ENCODE data around the gene SYP. TPM values are rescaled to one million over a fixed set of nuclear protein-coding genes. Genes with fewer than 3 reads are reported as not detected.
A peak's percentile ranks its signal among the peaks of the same experiment; 100 is the strongest.

SYP gene
- total RNA-seq, 4 donors from 2014 or later: 5.5 to 11.0 (median 6.7) TPM; not detected in 1

- TF ChIP-seq CTCF (IDR thresholded peaks at IDR 0.05): no peak
- no peak for TF ChIP-seq POLR2A (IDR thresholded peaks at IDR 0.05)
- H3K27me3 ChIP-seq: no peaks in the 10 kb centered on the region
- H3K4me1 ChIP-seq: no peaks in the 10 kb centered on the region
- no peak for DNase-seq
- H3K27ac ChIP-seq: no peak overlapping the region
- peaks cover 0 to 27% (median 0%) of the 10 kb centered on the region in 3 donors for H3K36me3 ChIP-seq
- H3K4me3 ChIP-seq: no peak overlapping the region
- no peaks in the 10 kb centered on the region for H3K9me3 ChIP-seq
Observed at GRCh38 chrX:49246541-49246940, 46.5 kb upstream of the SYP start.

DNA sequence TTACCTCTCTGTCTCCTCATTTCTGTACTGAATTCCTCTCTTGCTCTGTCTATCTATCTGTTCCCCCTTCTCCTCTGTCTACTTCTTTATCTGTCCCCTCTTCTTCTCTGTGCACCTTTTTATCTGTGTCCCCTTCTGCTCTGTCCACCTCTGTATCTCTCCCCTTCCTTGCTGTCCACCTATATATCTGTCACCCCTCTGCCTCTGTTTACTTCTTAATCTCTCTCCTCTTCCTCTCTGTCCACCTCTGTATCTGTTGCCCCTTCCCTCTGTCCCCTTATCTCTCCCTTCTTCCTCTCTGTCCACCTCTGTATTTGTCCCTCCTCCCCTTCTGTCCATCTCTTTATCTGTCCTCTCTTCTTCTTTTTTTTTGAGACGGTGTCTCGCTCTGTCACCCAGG is 44.2 kb upstream of the SYP start:
- DNase-seq: no peak
- TF ChIP-seq CTCF (IDR thresholded peaks at IDR 0.05): no peak
- no peak for TF ChIP-seq POLR2A (IDR thresholded peaks at IDR 0.05)
- Histone ChIP-seq H3K27me3 (no peaks in the 10 kb centered on the region), H3K4me3 (no peak overlapping the region), H3K36me3 (peaks cover 0 to 27% (median 0%) of the 10 kb centered on the region in 3 donors), H3K9me3 (no peaks in the 10 kb centered on the region), H3K4me1 (no peaks in the 10 kb centered on the region), H3K27ac (no peak overlapping the region)

DNA sequence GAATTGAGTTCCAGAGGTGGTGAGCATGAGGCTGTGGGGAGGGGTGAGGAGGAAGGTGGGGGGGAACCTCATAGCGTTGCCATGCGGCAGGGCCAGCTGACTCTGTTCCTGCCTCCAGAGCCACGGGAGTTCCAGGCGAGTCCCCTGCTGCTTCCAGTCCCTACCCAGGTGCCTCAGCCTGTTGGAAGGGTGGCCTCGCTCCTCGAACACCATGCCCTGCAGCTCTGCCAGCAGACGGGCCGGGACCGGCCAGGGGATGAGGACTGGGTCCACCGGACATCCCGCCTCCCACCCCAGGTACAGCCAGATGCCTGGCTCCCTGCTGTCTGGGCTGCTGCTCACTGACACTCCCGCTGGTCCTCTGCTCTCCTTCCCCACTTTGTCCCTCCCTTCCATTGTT is 43.2 kb upstream of the SYP start:
- no peak for TF ChIP-seq CTCF (IDR thresholded peaks at IDR 0.05)
- no peak for TF ChIP-seq POLR2A (IDR thresholded peaks at IDR 0.05)
- no peak for DNase-seq
- H3K4me3 ChIP-seq: no peak overlapping the region
- peaks cover 0 to 27% (median 0%) of the 10 kb centered on the region in 3 donors for H3K36me3 ChIP-seq
- H3K4me1 ChIP-seq: no peaks in the 10 kb centered on the region
- H3K27ac ChIP-seq: no peak overlapping the region
- H3K9me3 ChIP-seq: no peaks in the 10 kb centered on the region
- no peaks in the 10 kb centered on the region for H3K27me3 ChIP-seq

DNA sequence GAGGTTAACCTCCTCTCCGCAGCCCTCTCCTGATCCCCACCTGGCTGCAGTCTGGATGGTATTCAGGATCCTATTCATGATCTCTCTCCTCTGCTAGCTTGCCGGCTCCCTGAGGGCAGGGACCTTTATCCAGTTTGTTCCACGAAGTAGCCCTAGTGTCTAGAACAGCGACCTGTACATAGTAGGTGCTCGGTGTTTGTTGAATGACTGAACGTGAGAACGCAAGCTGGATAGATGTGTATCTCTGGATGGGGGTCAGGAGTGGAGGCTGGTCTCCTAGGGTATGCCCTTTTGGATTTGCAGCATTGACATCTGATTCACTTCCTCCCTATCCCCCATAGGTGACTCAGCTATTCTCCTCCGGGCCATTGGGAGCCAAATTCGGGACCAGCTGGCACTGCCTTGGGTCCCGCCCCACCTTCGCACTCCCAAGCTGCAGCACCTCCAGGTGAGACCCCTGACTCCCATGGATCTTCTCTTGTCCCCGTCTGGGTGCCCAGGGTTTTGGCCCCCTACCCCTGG is 42.6 kb upstream of the SYP start:
- no peak for TF ChIP-seq POLR2A (IDR thresholded peaks at IDR 0.05)
- TF ChIP-seq CTCF (IDR thresholded peaks at IDR 0.05): no peak
- H3K36me3 ChIP-seq: peaks cover 0 to 27% (median 0%) of the 10 kb centered on the region in 3 donors
- no peak for DNase-seq

GRCh38 chrX:49238735-49239134 is 38.7 kb upstream of the SYP start:
- TF ChIP-seq POLR2A (IDR thresholded peaks at IDR 0.05): no peak
- no peak for TF ChIP-seq CTCF (IDR thresholded peaks at IDR 0.05)
- Histone ChIP-seq H3K4me3 (no peak overlapping the region), H3K9me3 (no peaks in the 10 kb centered on the region), H3K4me1 (no peaks in the 10 kb centered on the region), H3K27me3 (no peaks in the 10 kb centered on the region), H3K27ac (no peak overlapping the region), H3K36me3 (peaks cover 0 to 10% (median 0%) of the 10 kb centered on the region in 3 donors)
- DNase-seq: no peak

More for the DNA sequence above, 42.6 kb upstream of the SYP start:
- Histone ChIP-seq H3K27ac (no peak overlapping the region), H3K27me3 (no peaks in the 10 kb centered on the region), H3K4me1 (no peaks in the 10 kb centered on the region), H3K4me3 (no peak overlapping the region), H3K9me3 (no peaks in the 10 kb centered on the region)

- Histone ChIP-seq H3K9me3 (no peaks in the 10 kb centered on the region), H3K27ac (peak overlapping the region in 1 of 4 donors; percentile 40), H3K27me3 (no peaks in the 10 kb centered on the region), H3K4me3 (no peak overlapping the region), H3K36me3 (no peaks in the 10 kb centered on the region), H3K4me1 (no peaks in the 10 kb centered on the region)
- TF ChIP-seq POLR2A (IDR thresholded peaks at IDR 0.05) (no peak), CTCF (IDR thresholded peaks at IDR 0.05) (no peak)
- no peak for DNase-seq
Observed at GRCh38 chrX:49237060-49237459, 37.1 kb upstream of the SYP start.
